ENCODE data around the gene TMEM131.
"Not testable (repeated sequence)": the region's sequence is repeated elsewhere in the genome, so short reads cannot be mapped to it uniquely, and the experiment has no call there.

The TMEM131 gene

DNA sequence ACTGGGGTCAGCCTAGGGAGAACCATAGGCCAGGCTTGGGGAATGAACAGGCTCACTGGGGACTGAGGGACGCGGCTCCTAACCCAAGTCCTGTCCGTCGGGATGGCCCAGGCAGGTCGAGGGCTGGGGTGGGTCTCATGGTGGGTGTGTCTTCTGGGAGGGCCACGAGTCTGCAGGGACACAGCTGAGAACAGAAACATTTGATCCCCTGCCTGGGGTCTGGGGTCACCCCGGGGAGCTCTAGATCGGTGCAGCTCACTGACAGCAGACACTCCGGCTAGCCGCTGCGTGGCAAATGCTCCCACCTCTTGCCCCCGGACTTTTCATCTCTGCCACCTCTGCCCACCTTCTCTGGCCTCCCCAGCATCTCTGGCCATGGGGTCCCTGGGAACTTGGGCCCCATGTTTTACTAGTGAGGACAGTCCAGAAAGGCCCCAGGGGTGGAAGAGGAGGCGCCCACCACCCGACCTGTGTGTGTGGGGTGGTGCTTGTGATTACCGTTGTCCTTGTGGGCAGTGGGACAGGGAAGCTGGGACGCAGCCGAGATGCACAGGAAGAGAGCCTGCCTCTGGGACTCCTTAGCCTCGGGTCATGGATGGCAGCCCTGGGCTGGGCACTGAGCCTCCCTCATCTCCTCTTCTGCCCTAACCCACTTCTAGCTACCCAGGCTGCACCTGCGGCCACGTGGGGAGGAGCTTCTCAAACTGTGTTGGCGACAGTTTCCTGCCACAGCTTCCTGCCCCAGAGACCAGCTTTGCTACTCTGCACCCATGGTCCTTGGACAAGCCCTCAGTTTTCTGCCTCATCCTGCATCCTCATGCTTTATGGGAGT, 277.5 kb downstream of the TMEM131 start:
- no peak for DNase-seq

DNA sequence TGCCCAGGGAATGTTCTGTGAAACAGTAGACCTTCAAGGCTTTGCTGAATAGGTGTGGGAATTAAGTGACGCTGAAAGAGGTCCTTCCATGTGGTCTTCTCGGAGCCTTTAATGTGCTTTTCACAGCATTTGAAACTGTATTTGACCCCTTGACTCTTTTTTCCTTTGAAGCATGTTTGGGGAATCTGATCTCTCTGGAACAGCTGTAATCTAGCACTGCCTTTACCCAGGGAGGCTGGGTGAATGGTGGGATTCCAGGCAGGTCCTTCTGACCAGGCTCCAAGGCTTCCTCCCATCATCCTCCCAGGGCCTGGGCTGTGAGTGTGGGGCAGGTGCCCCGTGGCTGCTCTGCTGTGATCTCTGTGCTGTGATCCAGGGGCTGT, 278.1 kb downstream of the TMEM131 start:
- no peak for DNase-seq

DNA sequence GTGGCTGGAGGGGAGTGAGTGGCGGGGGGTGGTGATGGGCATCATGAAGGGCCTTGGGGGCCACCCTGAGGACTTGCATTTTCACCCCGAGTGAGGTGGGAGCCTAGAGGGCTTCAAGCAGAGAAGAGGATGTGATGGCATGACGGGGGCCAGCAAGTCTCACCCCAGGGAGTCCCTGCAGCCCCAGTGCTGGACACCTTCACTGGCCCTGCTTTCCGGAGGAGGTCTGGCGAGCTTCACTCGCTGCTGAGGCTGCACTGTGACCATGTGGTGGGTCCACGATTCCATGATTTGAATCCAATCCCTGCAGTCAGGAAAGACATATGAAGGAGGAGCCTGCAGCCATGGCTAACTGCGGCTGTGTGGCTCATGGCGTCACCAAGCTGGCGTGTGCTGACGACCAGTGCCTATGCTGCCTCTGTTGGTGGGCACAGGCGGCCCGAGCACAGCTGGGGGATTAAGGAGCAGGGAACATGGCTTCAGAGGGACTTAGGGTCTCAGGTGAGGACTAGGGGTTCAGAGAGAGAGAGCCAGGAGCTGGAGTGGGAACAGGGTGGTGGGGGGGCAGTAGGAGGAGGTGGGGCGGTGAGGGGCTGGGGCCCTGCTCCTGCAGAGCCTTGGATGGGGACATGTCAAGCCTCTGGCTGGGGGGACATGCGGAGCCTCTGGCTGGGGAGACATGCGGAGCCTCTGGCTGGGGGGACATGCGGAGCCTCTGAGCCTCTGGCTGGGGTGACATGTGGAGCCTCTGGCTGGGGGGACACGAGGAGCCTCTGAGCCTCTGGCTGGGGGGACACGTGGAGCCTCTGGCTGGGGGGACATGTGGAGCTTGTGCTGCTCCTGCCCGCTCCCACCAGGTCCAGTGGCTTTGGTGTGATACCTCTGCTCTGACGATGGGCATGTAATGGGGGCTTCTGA, 278.8 kb downstream of the TMEM131 start:
- DNase-seq = no peak

DNA sequence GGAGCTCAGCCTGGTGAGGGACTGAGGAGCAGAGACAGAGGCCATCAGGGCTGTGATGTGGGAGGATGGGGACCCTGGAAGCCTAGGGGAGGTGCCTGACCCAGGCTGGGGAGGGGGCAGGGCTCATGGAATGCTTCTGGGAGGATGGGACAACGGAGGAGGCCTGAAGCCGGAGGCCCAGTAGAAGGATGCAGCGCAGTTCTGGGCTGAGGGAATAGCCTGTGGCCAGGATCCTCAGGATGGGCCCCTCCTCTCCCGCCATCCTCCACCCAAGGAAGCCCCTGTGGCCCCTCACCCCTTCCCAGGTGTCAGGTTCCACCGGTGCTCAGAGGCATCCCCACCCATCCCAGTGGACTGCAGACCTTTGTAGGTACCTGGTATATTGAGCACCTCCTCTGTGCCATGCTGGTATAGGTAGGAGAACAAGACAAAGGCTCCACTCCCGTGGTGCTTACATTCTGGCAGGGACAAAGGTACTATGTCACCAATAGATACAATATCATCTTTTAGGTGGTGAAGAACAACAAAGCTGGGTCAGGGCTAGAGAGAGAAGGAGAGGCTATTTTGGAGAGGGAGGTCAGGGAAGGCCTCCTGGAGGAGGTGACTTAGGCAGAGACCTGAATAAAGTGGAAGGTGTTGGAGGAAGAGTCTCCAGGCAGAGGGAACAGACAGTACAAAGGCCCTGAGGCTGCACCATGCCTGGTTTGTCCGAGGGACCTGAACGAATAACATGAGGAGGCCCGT, 279.6 kb downstream of the TMEM131 start:
- no peak for DNase-seq

DNA sequence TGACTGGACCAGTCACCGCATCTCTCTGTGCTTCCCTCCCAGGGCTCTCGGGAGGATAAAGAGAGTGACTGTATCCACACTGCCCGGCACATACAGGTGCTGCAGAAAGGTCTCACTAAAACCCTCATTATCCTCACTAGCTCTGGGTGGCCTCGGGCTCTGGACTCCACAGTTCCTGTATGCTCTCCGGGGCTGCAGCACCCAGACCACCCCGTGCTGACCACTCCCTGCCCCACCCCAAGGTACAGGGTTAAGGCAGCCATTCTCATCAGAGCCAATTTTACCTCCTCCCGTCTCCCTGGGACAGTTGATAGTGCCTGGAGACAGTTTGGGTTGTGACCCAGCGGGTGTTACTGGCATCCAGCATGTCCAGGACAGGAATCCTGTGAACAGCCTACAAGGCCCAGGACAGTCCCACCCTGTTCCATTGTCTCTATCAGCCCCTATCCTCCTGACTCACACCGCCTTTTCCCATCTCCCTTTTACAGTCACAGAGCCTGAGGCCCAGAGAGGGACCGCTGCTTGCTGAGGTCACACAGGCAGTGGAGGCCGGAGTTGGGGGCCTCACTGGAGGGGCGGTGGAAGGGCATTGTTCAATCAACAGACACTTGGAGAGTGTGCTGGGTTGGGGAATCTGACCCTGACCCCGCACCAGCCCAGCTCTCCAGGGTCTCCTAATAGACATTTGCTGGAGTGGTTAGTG, 280.6 kb downstream of the TMEM131 start:
- no peak for DNase-seq

DNA sequence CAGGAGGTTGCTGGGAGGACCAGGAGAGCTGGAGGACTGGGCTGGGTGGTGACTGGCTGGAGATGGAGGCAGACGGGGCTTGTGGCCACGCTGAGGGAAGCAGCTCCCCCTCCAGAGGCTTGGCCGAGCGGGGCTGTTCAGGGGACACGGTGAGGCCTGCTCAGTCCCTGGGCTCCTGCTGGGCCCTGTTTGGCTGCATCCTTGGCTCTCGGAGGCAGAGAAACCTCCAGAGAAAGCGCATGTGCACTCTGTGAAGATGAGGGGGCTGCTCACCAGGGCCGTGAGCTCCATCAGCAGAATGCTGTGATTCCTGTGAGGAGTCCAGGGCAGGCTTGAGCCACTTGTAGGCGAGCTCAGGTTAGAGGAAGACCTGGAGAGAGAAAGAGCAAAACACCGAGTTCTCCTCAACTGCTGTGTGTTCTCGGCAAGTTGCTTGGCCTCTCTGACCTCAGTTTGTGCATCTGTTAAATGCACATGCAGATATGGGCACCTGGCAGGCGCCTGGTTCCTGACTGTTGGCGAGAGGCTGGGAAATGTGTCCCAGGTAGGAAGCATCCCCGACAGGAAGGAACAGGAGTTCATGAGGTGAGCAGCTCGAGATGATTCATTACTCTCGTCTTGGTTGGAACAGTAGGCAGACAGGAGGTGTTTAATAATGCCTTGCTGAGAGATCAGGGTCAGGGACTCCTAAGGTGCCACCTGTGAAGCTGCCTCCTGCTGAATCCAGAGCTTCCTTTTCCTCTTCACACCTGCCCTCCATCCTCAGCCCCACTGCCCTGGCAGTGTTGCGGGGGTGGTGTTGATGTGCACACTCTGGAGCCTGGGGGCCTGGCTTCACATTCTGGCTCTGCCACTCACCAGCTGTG, 281.4 kb downstream of the TMEM131 start:
- DNase-seq = no peak

DNA sequence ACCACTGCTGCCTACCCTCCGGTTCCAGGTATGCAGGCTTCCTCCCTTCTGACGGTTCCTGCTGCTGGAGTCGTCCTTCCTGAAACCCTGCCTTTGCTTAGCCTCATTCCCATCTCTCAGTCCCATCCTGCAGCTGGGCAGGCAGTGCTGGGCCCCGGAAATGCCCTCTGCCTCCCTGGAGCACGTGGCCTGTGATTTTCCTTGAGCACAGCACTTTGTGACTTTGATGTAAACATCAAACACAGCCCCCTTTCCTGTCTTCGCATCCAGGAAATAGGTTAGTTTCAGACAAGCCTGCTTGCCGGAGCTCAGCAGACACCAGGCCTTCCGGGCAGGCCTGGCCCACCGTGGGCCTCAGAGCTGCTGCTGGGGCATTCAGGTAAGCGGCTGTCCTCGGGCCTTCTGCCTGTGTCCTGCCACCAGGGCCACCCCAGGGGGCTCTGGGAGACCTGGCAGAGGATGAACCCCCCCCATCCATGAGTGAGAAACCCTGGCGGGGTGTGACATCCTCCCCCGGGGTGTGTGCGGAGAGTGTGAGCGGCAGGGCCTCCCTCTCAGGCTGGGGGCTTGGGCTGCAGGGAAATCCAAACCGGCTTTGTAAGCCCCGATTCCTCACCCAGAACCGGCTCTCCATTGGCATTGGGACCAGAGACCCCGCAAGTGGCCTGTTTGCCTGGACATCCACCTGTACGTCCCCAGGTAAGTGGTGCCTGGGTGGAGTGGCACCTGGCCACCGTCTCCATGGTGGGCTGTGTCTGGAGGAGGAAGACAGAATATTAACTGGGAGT, 282.3 kb downstream of the TMEM131 start, which contains the start of gene ZAP70:
Gene ZAP70 (plus strand): TSS at position 281 of the 788 bp plus-strand sequence. CDS start 10,461 bp downstream, outside the sequence.
- no peak for DNase-seq

DNA sequence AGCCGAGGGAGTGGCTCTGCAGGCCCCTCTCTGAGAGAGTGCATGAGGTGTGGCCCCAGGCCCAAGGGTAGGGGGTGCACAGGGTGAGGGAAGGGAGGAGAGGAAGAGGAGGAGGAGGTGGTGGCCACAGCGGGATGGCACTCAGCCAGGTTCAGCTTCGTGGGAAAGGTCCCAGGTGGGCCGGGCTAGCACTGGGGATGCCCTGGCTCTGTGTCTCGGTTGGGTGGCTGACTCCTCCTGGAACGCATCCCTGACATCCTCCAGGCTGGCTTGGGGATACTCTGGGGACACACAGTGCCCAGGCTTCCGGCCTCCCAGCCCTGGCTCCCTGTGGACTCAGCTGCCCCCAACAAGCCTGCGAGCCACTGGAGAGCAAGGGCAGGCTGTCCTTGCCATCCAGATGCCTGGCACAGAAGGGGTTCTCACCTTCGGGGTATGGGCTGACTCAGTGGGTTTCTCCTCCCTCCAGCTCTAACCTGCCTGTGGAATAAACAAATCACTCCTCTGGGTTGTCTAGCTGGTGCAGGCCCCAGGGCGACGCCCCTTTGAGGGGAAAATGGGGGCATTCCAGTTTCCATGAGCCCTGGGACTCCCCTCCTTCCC, 283.0 kb downstream of the TMEM131 start:
- no peak for DNase-seq

DNA sequence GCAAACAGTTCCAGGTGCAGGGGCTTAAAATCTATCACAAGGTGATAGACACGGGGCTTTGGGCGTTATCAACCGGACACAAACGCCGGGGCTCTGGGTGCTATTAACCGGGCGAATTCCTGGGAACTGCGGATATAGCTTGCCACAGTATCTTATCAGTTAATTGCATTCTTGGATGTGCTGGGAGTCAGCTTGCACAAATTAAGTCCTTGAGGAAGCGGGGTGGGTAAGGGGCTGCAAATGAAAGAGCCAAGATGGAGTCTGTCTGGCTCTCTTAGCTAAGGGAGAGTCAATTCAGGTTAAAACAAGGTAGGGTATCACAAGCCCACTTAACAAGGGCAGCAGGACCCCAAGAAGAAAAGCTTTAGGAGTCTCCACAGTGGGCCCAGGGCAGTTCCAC, 283.6 kb downstream of the TMEM131 start:
- DNase-seq = not testable (repeated sequence)

DNA sequence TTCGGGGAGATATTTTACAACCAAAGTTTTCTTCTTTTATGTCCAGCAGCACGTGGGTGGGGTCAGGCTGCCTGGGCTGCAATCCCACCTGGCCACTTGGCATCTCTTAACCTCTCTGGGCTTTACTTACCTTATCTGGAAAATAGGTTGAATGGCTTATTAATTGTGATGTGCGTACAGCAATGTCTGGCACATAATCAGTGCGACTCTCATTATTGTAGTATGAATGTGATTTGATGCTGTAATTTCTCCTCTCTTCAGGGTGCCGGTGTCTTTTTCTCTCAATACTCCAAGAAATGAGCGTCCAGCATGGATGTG, 284.4 kb downstream of the TMEM131 start:
- DNase-seq = no peak

DNA sequence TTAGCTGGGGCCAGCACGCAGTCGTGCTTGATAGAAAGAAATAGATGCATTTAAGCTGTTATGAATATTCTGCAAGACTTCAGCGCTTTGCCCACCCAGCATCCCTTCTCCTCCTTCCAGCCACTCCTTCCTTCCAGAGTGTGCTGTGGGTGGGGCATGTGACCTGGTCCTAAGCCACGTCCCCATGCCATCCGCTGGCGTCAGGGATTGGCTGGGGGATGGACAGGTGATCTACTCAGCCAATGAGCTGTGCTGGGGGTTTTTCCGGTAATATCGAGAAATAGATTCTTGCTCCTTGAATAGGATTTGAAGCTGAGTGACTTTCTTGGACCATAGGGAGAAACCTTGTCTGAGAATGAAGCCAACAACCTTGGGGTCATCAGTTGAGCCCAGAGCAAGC, 287.1 kb downstream of the TMEM131 start:
- no peak for DNase-seq

DNA sequence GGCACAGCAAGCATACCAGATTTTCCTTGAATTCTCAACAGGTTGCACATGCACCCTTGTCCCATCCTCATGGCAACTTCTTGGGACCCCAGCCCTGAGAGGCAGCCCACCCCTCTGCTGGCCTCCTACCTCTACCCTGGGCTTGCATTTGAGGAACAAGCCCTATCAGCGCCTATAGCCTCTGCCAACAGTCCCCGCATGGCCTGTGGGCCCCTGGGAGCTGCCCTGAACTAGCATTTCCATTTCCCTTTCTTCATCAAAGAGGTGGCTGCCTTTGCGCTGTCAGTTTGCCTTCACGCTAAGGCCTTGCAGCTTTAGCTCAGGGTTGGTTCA, 287.7 kb downstream of the TMEM131 start:
- no peak for DNase-seq

DNA sequence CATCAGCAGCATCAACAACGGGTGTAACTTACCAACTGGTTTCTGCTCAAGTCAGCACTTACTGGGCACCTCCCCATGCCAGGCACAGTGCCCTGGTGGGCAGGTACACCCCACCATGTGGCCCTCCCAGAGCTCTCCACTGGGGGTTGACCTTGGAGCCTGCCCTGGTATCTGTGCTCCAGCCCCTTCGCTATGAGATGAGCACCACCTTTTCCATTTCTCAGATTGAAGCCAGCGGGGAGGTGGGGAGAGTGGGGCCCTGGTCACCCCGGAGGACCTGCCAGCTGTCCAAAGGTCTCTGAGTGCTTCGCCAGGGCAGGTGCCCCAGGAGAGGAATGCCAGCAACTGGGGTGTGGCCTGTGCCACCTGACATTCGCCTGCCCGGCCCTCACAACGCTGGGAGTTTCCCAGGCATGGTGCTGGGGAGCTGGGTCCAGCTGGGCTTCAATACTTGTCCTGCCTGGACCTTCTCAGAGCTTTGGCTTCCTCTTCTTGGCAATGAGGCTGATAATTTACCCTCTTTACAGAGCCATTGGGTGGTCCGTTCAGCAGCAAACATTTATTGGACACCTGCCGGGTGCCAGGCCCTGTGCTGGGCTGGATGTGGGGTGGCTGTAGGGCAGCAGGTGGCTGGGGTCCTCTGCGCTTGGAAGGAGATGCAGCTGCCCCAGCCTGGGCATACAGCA, 288.2 kb downstream of the TMEM131 start:
- DNase-seq = no peak

DNA sequence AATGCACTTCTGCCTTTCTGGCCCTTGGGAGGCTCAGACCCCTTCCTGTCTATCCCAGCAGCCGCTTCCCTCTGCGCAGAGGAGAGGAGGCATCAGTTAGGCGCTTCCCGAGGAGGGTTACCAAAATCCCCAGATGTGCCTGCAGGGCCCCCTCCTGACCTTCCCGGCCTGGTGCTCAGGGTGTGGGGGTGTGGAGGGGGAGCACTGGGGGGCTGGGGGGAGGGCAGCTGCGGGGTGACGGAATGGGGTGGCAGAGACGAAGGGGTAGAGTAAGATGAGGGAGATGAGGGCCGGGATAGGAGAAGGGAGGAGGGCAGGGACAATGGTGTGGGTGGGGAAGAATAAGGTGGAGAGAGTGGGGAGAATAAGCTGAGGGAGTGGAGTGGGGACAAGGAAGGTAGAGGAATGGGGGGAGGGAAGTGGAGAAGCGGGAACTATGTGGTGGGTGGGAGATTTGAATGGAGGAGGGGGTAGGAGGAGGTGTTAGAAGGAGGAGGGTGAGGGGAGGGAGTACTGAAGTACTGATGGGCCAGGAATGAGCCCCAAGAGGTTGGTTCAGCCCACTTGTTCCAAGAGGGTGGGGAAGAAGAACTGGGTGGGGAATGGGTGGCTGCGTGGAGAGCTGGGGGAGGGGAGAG, 288.9 kb downstream of the TMEM131 start:
- DNase-seq = no peak

All from NCI-H1436 treated with DMSO at 0.1 percent for 48 hours (cell line).